ENCODE measurements around the gene RCC1.
A peak's percentile ranks its signal among the peaks of the same experiment; 100 is the strongest.
"Not testable (repeated sequence)": the region's sequence is repeated elsewhere in the genome, so short reads cannot be mapped to it uniquely, and the experiment has no call there.

RCC1 gene

DNA sequence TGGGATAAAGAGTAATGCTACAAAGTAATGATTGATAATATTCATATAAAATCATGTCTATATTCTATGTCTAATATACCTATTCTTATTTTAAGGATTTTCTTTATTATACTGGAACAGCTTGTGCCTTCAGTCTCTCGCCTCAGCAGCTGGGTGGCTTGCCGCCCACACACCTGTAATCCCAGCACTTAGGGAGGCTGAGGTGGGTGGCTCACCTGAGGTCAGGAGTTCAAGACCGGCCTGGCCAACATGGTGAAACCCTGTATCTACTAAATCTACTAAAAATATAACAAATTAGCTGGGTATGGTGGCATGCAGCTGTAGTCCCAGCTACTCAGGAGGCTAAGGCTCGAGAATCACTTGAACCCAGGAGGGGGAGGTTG, 39.4 kb downstream of the RCC1 start:
- DNase-seq: no peak

- DNase-seq: no peak
These were observed 42.5 kb downstream of the RCC1 start for GRCh38 chr1:28548318-28548717.

DNA sequence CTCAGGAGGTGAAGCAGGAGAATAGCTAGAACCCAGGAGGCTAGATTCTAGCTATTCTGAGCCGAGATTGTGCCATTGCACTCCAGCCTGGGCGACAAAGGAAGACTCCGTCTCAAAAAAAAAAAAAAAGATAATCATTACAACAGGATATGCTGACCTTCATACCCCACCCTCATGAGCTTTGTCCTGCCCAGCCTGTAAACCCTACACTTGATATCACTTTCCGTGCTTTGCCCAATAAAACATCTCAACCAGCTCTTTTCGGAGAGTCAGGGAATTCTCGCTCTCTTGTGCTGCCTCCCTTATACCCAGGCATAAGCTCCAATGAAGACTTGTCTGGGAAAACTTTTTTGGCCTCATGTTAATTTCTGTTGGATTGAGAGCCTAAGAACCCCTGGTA, 45.5 kb downstream of the RCC1 start:
- no peak for DNase-seq

DNA sequence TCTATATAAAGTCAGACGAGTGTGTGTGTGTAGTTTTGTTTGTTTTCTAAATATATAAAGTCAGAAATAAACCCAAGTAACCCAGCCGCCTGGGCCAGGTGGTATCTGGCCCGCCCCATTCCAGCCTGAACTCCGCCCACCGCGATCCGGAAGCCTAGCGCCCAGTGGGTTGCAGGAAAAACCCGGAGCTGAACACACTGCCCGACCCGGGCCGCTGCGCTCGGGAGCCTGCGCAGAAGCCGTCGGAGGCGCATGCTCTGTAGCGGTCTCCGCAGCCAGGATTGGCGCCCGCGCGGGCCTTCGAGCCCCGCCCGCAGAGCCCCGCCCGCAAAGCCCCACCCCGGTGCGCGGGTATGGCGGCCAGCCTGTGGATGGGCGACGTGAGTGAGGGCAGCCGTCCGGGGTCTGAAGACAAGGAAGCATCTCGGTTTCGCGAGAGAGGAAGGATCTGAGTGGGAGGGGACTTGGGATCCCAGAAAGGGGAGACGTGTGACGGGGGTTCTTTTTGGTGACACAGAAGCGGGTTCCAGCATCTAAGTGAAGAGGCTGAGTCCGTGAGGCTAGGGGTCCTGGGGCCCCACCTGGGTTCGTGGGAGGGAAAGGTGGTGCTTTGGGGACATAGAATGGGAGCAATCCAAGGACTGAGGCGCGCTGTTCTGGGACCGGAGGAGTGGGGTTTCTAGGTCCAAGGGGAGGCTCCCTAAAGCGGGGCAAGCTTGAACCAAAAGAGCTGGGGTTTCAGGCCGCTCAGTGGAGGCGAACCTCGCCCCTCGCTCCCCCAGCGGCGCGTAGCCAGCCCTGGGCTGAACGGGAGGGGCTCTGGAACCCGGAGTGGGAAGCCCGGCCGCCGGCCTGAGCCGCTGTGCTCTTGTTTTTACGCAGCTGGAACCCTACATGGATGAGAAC, 47.2 kb downstream of the RCC1 start, which contains the start of gene TRNAU1AP:
Gene TRNAU1AP, plus strand, starts transcription at position 328 of the 906 bp plus-strand sequence. Its CDS starts 26 bp downstream, at position 354.
- peak; percentile 66 to 97 (median 91) for DNase-seq

DNA sequence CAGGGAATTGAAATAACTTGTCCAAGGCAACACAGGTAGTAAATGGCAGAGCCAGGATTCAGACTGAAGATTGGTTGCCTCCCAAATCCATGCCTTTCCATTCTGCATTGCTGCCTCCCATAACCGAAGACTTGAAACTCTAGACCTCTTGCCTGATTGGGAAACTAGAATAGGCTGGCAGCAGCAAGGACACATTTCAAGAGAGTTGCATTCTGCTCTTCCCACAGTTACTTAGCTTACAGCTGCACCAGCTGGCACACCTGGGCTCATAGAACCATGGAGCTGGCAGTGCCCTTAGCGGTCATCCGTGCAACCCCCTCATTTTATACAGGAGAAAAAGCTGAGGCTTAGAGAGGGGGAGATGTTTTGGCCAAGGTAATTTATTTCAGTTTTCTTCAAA, 55.0 kb downstream of the RCC1 start:
- DNase-seq: no peak

- no peak for DNase-seq
These were observed 58.5 kb downstream of the RCC1 start for GRCh38 chr1:28564310-28564709.

GRCh38 chr1:28565040-28565439, 59.2 kb downstream of the RCC1 start:
- DNase-seq: no peak

- no peak for DNase-seq
These were observed 59.9 kb downstream of the RCC1 start for GRCh38 chr1:28565726-28566125.

DNA sequence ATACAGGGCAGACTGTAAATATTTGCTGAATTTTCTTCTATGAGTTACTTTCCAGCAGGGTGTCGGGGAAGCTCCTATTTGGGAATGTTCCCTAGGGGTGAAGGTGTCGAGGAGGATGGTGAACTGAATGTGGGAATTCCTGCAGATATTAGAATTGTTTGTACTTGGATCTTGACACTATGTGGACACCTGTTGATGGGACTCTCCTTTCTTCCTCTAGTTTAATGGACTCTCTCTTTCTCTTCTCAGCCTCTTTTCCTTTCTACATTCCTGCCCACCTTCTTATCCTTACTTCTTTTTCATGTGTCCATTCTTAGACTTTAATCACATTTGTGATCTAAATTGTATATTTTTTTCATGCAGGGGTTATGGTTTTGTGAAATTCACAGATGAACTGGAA, 61.1 kb downstream of the RCC1 start:
- DNase-seq: no peak

DNA sequence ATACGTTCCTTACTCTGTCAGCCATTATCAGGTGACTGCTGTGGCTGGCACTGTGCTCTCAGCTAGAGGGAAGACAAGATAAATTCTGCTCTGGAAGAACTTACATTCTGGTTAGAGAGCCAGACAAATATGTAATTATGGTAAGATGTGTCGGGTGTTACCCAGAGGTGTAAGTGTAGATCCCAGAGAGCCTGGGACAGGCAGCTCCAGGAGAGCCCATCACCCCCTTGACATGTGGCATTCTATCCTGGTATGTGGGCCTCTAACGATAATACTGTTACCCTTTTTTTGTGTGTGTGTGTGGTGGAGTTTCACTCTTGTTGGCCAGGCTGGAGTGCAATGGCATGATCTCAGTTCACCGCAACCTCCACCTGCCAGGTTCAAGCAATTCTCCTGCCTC, 66.1 kb downstream of the RCC1 start:
- DNase-seq: no peak

DNA sequence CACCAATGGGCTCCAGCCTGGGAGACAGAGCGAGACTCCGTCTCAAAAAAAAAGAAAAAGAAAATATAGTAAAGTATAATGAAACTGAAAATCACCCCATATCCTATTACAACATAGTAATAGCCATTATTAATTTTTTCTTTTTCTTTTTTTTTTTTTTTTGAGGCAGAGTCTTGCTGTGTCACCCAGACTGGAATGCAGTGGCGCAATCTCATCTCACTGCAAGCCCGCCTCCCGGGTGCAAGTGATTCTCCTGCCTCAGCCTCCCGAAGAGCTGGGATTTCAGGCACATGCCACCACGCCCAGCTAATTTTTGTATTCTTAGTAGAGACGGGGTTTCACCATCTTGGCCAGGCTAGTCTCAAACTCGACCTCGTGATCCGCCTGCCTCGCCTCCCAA, 67.0 kb downstream of the RCC1 start:
- DNase-seq: not testable (repeated sequence)

GRCh38 chr1:28573564-28573963, 67.7 kb downstream of the RCC1 start:
- DNase-seq: no peak

DNA sequence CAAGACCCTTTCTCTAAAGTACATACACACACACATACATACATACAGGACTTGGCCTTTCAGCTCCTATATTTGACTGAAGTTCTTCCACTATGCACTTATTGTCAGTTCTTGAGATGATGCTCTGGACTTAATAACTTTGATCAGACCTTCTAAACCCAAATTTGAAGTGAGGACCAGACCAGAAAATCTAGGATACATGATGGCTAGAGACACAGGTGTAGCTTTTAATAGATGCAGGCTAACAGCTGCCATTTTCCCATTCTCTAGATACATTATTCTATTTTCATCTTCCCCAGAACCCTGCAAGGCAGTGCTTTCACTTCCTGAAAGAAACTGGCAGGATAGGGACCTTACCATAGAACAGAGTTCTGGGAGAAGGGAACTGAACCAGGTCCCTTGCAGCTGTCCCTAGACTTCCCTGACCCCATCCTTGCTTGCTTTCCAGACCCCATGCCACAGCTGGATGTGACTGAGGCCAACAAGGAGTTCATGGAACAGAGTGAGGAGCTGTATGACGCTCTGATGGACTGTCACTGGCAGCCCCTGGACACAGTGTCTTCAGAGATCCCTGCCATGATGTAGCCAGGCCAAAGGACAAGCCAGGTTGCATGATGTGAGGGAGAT, 71.3 kb downstream of the RCC1 start:
- DNase-seq: no peak

- DNase-seq: no peak
These were observed 72.1 kb downstream of the RCC1 start for GRCh38 chr1:28577738-28578536.

GRCh38 chr1:28578696-28579218, 72.9 kb downstream of the RCC1 start:
- DNase-seq: no peak

- DNase-seq: no peak
These were observed 73.6 kb downstream of the RCC1 start for GRCh38 chr1:28579401-28579800.

- peak in 13 of 51 donors; percentile 13 to 84 (median 44) for DNase-seq
These were observed 75.1 kb downstream of the RCC1 start for GRCh38 chr1:28580722-28581530.

GRCh38 chr1:28581531-28582247, 75.8 kb downstream of the RCC1 start:
- DNase-seq: peak; percentile 29 to 96 (median 90)

GRCh38 chr1:28582248-28582615, 76.4 kb downstream of the RCC1 start:
- no peak for DNase-seq
